Lung (tissue), 12 donors: ENCODE measurements around the gene PTPRN2. TPM values are rescaled to one million over a fixed set of nuclear protein-coding genes. Genes with fewer than 3 reads are reported as not detected.

Experiments
- ATAC-seq: fragments of 200-7000 bp; cut with Tn5 transposase; one replicate; pipeline ENCODE4 v1.9.1; 2020; ENCODE audit warnings: moderate number of reproducible peaks; ENCODE audit not compliant: insufficient read depth, low FRiP score
- DNase-seq, 3 donors: peaks; one replicate each; pipeline ENCODE4 v3.0.0-alpha.2; 2013 to 2017
- H3K27ac ChIP-seq, 2 donors: one replicate each; pipeline ENCODE4 v1.5.1; 2013; ENCODE audit warnings: mild to moderate bottlenecking in 2 of 2, moderate library complexity in 2 of 2, control low read depth in 1 of 2, inconsistent platforms in 1 of 2, low read depth in 1 of 2, low read length in 1 of 2
- H3K27me3 ChIP-seq, 3 donors: one replicate each; pipeline ENCODE4 v1.5.1; 2013; ENCODE audit warnings: low read length in 2 of 3; ENCODE audit not compliant: control insufficient read depth in 3 of 3, insufficient read depth in 3 of 3
- H3K36me3 ChIP-seq, 4 donors: one replicate each; pipeline ENCODE4 v1.5.1; 2013; ENCODE audit warnings: low read length in 4 of 4, mild to moderate bottlenecking in 1 of 4, moderate library complexity in 1 of 4; ENCODE audit not compliant: control insufficient read depth in 4 of 4, insufficient read depth in 4 of 4
- H3K4me1 ChIP-seq, 5 donors: one replicate each; pipeline ENCODE4 v1.5.1; 2013; ENCODE audit warnings: low read length in 5 of 5, mild to moderate bottlenecking in 2 of 5, moderate library complexity in 1 of 5; ENCODE audit not compliant: control insufficient read depth in 5 of 5, insufficient read depth in 5 of 5
- H3K4me3 ChIP-seq: one replicate; pipeline ENCODE4 v1.5.1; 2013; ENCODE audit warnings: mild to moderate bottlenecking, control low read depth, moderate library complexity
- H3K9ac ChIP-seq, 2 donors: one replicate each; pipeline ENCODE4 v1.5.1; 2013; ENCODE audit warnings: low read length in 2 of 2, control low read depth in 1 of 2; ENCODE audit not compliant: insufficient read depth in 1 of 2
- H3K9me3 ChIP-seq, 4 donors: one replicate each; pipeline ENCODE4 v1.5.1; 2013; ENCODE audit warnings: low read length in 3 of 4, mild to moderate bottlenecking in 1 of 4, moderate library complexity in 1 of 4; ENCODE audit not compliant: control insufficient read depth in 4 of 4, insufficient read depth in 3 of 4
- WGBS, 2 donors: extraction: QIAGEN DNeasy Blood & Tissue Kit; methylation state at CpG; one replicate each; pipeline ENCODE4 v1.1.7; 2013; 5-methylcytosine and 5-hydroxymethylcytosine counted together
- polyA plus RNA-seq, 2 donors: library from polyadenylated mRNA; stranded (reverse); fragments of 200-250 nt; gene quantifications; one replicate each; pipeline ENCODE4 v1.2.1, GENCODE V29; 2013
- total RNA-seq, 2 donors: library from RNA; depleted of rRNA in 1 of 2; stranded (reverse); fragments of >200 nt in 1 of 2; gene quantifications; one replicate each; pipeline ENCODE4 v1.2.1, GENCODE V29; 2014 to 2021
- TF ChIP-seq, protein P1 (sequence below): IDR thresholded peaks from 2 replicates; pipeline ENCODE4 v1.5.1; 2012; ENCODE audit warnings: mild to moderate bottlenecking; ENCODE audit errors: control extremely low read depth, extremely low read depth
- donor health status: control.
- donor health status: control.
- donor health status: Bipolar disorder and iron deficiency.
- donor health status: healthy.
- donor health status: DM: yes; HTN: yes; CAD: no.

Gene PTPRN2
- total and polyA plus RNA-seq, 4 donors, result 2.1 to 7.4 (median 4.4) TPM

DNA sequence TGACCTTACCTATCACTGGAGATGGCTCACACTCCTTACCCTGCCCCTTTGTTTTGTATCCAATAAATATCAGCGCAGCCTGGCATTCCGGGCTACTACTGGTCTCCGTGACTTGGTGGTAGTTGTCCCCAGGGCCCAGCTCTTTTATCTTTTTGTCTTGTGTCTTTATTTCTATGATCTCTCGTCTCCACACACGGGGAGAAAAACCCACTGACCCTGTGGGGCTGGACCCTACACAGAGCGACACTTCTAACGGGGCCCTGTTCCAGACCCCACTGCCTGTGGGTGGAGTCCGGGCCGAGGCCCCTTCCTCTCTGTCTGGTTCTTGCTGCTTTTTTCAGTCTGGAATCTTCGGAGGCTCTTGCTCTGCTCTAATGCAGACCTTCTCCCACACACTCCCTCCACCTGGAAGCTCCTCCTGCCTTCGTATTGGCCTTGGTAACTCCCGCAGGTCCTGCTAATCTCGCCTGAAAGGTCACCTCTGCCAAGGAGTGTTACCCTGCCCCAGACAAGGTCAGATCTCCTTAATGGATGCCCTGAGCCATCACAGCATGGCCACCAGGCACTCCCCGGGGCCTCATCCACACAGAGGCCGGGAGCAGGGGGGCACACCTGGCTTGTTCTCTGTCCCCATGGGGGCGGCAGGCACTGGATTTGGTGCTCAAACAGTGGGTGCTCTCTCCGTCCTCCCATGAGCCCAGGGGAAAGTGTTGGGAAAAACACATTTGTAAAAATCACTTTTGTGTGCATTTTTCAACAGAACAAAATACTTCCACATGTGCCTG, 531.7 kb downstream of the PTPRN2 start:
- Histone ChIP-seq H3K9me3 (peaks cover 0 to 1% (median 0%) of the 10 kb centered on the region in 4 donors), H3K9ac (no peak overlapping the region), H3K27ac (no peak overlapping the region), H3K4me3 (no peak overlapping the region), H3K27me3 (no peaks in the 10 kb centered on the region), H3K36me3 (no peaks in the 10 kb centered on the region), H3K4me1 (no peaks in the 10 kb centered on the region)
- DNase-seq (no peak), ATAC-seq (no peak)
- TF ChIP-seq, protein P1, sequence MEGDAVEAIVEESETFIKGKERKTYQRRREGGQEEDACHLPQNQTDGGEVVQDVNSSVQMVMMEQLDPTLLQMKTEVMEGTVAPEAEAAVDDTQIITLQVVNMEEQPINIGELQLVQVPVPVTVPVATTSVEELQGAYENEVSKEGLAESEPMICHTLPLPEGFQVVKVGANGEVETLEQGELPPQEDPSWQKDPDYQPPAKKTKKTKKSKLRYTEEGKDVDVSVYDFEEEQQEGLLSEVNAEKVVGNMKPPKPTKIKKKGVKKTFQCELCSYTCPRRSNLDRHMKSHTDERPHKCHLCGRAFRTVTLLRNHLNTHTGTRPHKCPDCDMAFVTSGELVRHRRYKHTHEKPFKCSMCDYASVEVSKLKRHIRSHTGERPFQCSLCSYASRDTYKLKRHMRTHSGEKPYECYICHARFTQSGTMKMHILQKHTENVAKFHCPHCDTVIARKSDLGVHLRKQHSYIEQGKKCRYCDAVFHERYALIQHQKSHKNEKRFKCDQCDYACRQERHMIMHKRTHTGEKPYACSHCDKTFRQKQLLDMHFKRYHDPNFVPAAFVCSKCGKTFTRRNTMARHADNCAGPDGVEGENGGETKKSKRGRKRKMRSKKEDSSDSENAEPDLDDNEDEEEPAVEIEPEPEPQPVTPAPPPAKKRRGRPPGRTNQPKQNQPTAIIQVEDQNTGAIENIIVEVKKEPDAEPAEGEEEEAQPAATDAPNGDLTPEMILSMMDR, result no peak
- WGBS, 2 donors, result 90 to 92% methylated on average over 17 of the region's 17 CpGs

DNA sequence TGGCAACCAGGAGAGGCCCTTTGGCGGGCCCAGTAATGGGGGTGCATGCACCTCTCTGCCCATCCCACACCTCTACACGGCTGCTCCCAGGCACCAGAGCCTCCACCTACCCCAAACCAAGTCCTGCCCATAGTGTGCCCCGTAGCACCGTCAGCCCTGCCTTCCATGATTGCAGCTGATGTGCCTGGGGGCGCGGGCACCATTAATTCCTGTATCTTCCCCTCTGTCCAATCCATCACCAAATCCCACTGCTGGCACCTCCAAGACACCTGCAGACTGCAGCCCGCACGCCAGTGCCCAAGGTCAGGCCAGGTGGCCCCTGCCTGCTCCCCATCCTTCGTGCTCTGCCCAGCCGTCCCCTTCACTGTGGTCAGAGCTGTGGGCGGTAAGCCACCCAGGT, 533.0 kb downstream of the PTPRN2 start:
- no peak overlapping the region for H3K27ac ChIP-seq
- no peaks in the 10 kb centered on the region for H3K4me1 ChIP-seq
- H3K27me3 ChIP-seq, result no peaks in the 10 kb centered on the region
- no peak overlapping the region for H3K9ac ChIP-seq
- DNase-seq (no peak), ATAC-seq (no peak)
- 88 to 90% methylated on average over 11 of the region's 11 CpGs for WGBS, 2 donors
- H3K9me3 ChIP-seq, result peaks cover 0 to 1% (median 0%) of the 10 kb centered on the region in 4 donors
- H3K36me3 ChIP-seq, result no peaks in the 10 kb centered on the region
- TF ChIP-seq, protein P1, result no peak
- H3K4me3 ChIP-seq, result no peak overlapping the region

DNA sequence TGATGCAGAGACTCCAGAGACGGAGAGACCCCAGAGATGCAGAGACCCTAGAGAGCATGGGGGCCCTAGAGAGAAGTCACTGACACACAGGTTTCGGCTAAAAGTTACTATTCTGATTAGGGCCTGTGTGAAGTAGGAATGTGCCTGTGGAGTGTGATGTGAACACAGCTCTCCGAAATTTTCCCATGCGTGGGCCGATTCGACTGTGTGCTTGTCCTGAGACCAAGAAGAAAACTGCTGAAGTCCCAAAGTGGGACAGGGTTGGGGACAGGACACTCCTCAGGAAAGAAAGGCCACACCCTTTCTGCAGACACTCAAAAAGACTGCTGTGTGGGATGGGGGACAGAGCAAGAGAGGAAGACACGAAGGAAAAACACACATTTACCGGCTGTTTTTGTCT, 533.5 kb downstream of the PTPRN2 start:
- Histone ChIP-seq H3K9ac (no peak overlapping the region), H3K27me3 (no peaks in the 10 kb centered on the region), H3K9me3 (peaks cover 0 to 1% (median 0%) of the 10 kb centered on the region in 4 donors), H3K27ac (no peak overlapping the region), H3K36me3 (no peaks in the 10 kb centered on the region), H3K4me1 (no peaks in the 10 kb centered on the region), H3K4me3 (no peak overlapping the region)
- DNase-seq, result no peak
- WGBS, 2 donors, result 91 to 94% methylated on average over 8 of the region's 8 CpGs
- TF ChIP-seq, protein P1, result no peak
- ATAC-seq, result no peak
